GM23248 (cell line): ENCODE results near the gene DACH1. TPM values are rescaled to one million over a fixed set of nuclear protein-coding genes. Genes with fewer than 3 reads are reported as not detected.

Source experiments
- DNase-seq: peaks from one replicate; pipeline ENCODE4 v3.0.0-alpha.2; 2015
- H2AFZ ChIP-seq: fragments of 200-600 bp; sonication (generic); 2 replicates; pipeline ENCODE4 v1.6.1; 2016; ENCODE audit warnings: antibody characterized with exemption
- H3F3A ChIP-seq: fragments of 200-600 bp; sonication (generic); 2 replicates; pipeline ENCODE4 v1.6.1; 2016; ENCODE audit warnings: mild to moderate bottlenecking, antibody characterized with exemption, mixed run types; ENCODE audit not compliant: insufficient read depth
- H3K27ac ChIP-seq: fragments of 200-600 bp; sonication (generic); 2 replicates; pipeline ENCODE4 v1.5.1; 2016; ENCODE audit warnings: mild to moderate bottlenecking
- H3K27me3 ChIP-seq: fragments of 200-600 bp; sonication (generic); replicated peaks from 2 replicates; pipeline ENCODE4 v1.6.1; 2016; ENCODE audit warnings: mild to moderate bottlenecking; ENCODE audit not compliant: insufficient read depth
- H3K36me3 ChIP-seq: fragments of 200-600 bp; sonication (generic); 2 replicates; pipeline ENCODE4 v1.6.1; 2016; ENCODE audit warnings: low read depth, mild to moderate bottlenecking
- H3K4me1 ChIP-seq: fragments of 200-600 bp; sonication (generic); 2 replicates; pipeline ENCODE4 v1.6.1; 2016; ENCODE audit warnings: mild to moderate bottlenecking; ENCODE audit not compliant: insufficient read depth
- H3K4me2 ChIP-seq: fragments of 200-600 bp; sonication (generic); one replicate; pipeline ENCODE4 v1.6.1; 2016; ENCODE audit warnings: mild to moderate bottlenecking; ENCODE audit not compliant: unreplicated experiment
- H3K4me3 ChIP-seq: fragments of 200-600 bp; sonication (generic); 2 replicates; pipeline ENCODE4 v1.5.1; 2016; ENCODE audit warnings: mild to moderate bottlenecking
- H3K79me2 ChIP-seq: fragments of 200-600 bp; sonication (generic); 2 replicates; pipeline ENCODE4 v1.6.1; 2016; ENCODE audit warnings: mild to moderate bottlenecking; ENCODE audit not compliant: insufficient read depth
- H3K9ac ChIP-seq: fragments of 200-600 bp; sonication (generic); 2 replicates; pipeline ENCODE4 v1.6.1; 2016; ENCODE audit warnings: mild to moderate bottlenecking
- H3K9me2 ChIP-seq: fragments of 200-600 bp; sonication (generic); 2 replicates; pipeline ENCODE4 v1.6.1; 2016; ENCODE audit warnings: mixed run types, mild to moderate bottlenecking, moderate library complexity; ENCODE audit not compliant: insufficient read depth
- H3K9me3 ChIP-seq: fragments of 200-600 bp; sonication (generic); one replicate; pipeline ENCODE4 v1.6.1; 2017; ENCODE audit warnings: low read depth
- H4K20me1 ChIP-seq: fragments of 200-600 bp; sonication (generic); 2 replicates; pipeline ENCODE4 v1.6.0; 2016; ENCODE audit not compliant: insufficient read depth
- EZH2 ChIP-seq: fragments of 200-600 bp; sonication (generic); IDR thresholded peaks from 2 replicates; pipeline ENCODE4 v1.6.1; 2018; ENCODE audit warnings: antibody characterized with exemption, mild to moderate bottlenecking; ENCODE audit not compliant: insufficient read depth, poor library complexity, severe bottlenecking
- EZH2phosphoT487 ChIP-seq: fragments of 200-600 bp; sonication (generic); IDR thresholded peaks from 2 replicates; pipeline ENCODE4 v1.6.1; 2018; ENCODE audit warnings: antibody characterized with exemption, moderate library complexity, mild to moderate bottlenecking, low read depth; ENCODE audit not compliant: insufficient read depth
- WGBS, 2 experiments: methylation state at CpG; one replicate each; pipeline ENCODE4 v1.1.6; 2015 to 2017; ENCODE audit warnings: low lambda C conversion rate in 2 of 2, low coverage in 1 of 2; ENCODE audit errors: missing lambda C conversion rate in 2 of 2; 5-methylcytosine and 5-hydroxymethylcytosine counted together
- in situ Hi-C: fragments of 300-500 bp; cut with MboI; formaldehyde crosslinking; loops from 2 replicates; pipeline ENCODE4 v1.15.0; 2020
- polyA plus RNA-seq: library from polyadenylated mRNA; unstranded; fragments of >200 nt; fragmentation: Nextera tagmentation; extraction: Ambion mirVana; gene quantifications from 2 replicates; pipeline ENCODE4 v1.2.1, GENCODE V29; 2016
- total RNA-seq: library from RNA; depleted of rRNA; stranded (reverse); fragments of >200 nt; shearing (Covaris generic); gene quantifications from 2 replicates; pipeline ENCODE4 v1.2.3, GENCODE V29; 2014

Gene DACH1
- total and polyA plus RNA-seq, 2 experiments from 2014 or later, result not detected

GRCh38 chr13:71590654-71591148 is 276.3 kb downstream of the DACH1 start:
- in situ Hi-C loops, result no loop called here
- Histone ChIP-seq H3K79me2 (no peaks in the 10 kb centered on the region), H3K4me1 (no peaks in the 10 kb centered on the region), H4K20me1 (no peaks in the 10 kb centered on the region), H3K27me3 (no peaks in the 10 kb centered on the region), H3K9me2 (no peaks in the 10 kb centered on the region), H2AFZ (no peak overlapping the region), H3K36me3 (no peaks in the 10 kb centered on the region), H3K9ac (no peak overlapping the region), H3F3A (no peaks in the 10 kb centered on the region), H3K4me2 (no peak overlapping the region), H3K4me3 (no peak overlapping the region), H3K9me3 (no peaks in the 10 kb centered on the region), H3K27ac (no peak overlapping the region)
- 39 to 40% methylated on average over 2 to 3 of the region's 3 CpGs for WGBS, 2 experiments
- TF ChIP-seq EZH2phosphoT487 (no peak), EZH2 (no peak)
- no peak for DNase-seq

GRCh38 chr13:71589032-71589431 is 278.0 kb downstream of the DACH1 start:
- in situ Hi-C loops, result no loop called here
- Histone ChIP-seq H3K79me2 (no peaks in the 10 kb centered on the region), H3K4me1 (no peaks in the 10 kb centered on the region), H3K4me3 (no peak overlapping the region), H3K9me2 (no peaks in the 10 kb centered on the region), H3K9ac (no peak overlapping the region), H2AFZ (no peak overlapping the region), H3K4me2 (no peak overlapping the region), H3K36me3 (no peaks in the 10 kb centered on the region), H3K9me3 (no peaks in the 10 kb centered on the region), H3F3A (no peaks in the 10 kb centered on the region), H3K27me3 (no peaks in the 10 kb centered on the region), H4K20me1 (no peaks in the 10 kb centered on the region), H3K27ac (no peak overlapping the region)
- 2 to 6% methylated on average over 2 of the region's 2 CpGs for WGBS, 2 experiments
- no peak for TF ChIP-seq EZH2
- no peak for TF ChIP-seq EZH2phosphoT487
- DNase-seq, result no peak

GRCh38 chr13:71587817-71588216 is 279.2 kb downstream of the DACH1 start:
- Histone ChIP-seq H3K27ac (no peak overlapping the region), H3K4me1 (no peaks in the 10 kb centered on the region), H3K27me3 (no peaks in the 10 kb centered on the region), H3K9me2 (no peaks in the 10 kb centered on the region), H3K4me2 (no peak overlapping the region), H3F3A (no peaks in the 10 kb centered on the region), H3K9me3 (no peaks in the 10 kb centered on the region), H3K79me2 (no peaks in the 10 kb centered on the region), H4K20me1 (no peaks in the 10 kb centered on the region), H3K4me3 (no peak overlapping the region), H3K9ac (no peak overlapping the region), H3K36me3 (no peaks in the 10 kb centered on the region), H2AFZ (no peak overlapping the region)
- in situ Hi-C loops, result no loop called here
- no peak for DNase-seq
- TF ChIP-seq EZH2 (no peak), EZH2phosphoT487 (no peak)
- WGBS, 2 experiments, result 13 to 14% methylated on average over 5 of the region's 5 CpGs

DNA sequence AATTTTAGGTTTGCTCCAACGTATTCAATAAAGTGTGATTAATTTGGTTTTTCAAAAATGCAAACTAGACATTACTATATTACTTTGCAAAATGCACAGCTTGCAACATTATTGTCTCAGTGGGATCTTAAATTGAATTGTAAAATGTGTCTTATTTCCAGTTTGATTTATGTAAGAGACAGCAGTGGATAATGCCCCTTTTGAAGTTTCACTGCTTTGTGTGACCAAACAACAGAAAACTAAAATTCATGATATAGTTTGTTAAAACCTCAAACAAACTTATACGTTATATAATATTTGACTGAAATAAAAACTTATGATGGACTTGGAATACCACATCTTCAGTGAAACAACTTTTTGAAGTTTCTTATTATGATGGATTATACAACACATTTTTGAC is 279.8 kb downstream of the DACH1 start:
- Histone ChIP-seq H3K4me2 (no peak overlapping the region), H2AFZ (no peak overlapping the region), H3K9ac (no peak overlapping the region), H3K9me2 (no peaks in the 10 kb centered on the region), H3K4me1 (no peaks in the 10 kb centered on the region), H3K79me2 (no peaks in the 10 kb centered on the region), H3F3A (no peaks in the 10 kb centered on the region), H3K9me3 (no peaks in the 10 kb centered on the region), H3K27me3 (no peaks in the 10 kb centered on the region), H3K27ac (no peak overlapping the region), H3K4me3 (no peak overlapping the region), H3K36me3 (no peaks in the 10 kb centered on the region), H4K20me1 (no peaks in the 10 kb centered on the region)
- in situ Hi-C loops, result no loop called here
- WGBS, 2 experiments, result 29 to 32% methylated on average over 2 of the region's 2 CpGs
- TF ChIP-seq EZH2, result no peak
- no peak for TF ChIP-seq EZH2phosphoT487
- no peak for DNase-seq

DNA sequence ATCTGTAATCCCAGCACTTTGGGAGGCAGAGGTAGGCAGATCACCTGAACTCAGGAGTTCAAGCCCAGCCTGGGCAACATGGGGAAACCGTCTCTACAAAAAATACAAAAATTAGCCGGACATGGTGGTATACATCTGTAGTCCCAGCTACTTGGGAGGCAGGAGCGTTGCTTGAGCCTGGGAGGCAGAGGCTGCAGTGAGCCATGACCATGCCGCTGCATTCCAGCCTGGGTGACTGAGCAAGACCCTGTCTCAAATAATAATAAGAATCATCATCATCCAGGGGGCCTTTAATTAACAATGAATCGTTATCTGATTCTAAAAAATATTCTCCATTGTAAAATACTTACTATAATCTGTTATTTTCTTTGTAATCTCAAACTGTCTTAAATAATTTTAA is 283.4 kb downstream of the DACH1 start:
- 22 to 28% methylated on average over 5 of the region's 5 CpGs for WGBS, 2 experiments
- no peak overlapping the region for H3K4me2 ChIP-seq
- no peaks in the 10 kb centered on the region for H3K79me2 ChIP-seq
- H3F3A ChIP-seq, result no peaks in the 10 kb centered on the region
- H3K9ac ChIP-seq, result no peak overlapping the region
- in situ Hi-C loops, result no loop called here
- no peaks in the 10 kb centered on the region for H3K36me3 ChIP-seq
- H3K9me2 ChIP-seq, result no peaks in the 10 kb centered on the region
- H3K4me1 ChIP-seq, result no peaks in the 10 kb centered on the region
- no peak for TF ChIP-seq EZH2phosphoT487
- TF ChIP-seq EZH2, result no peak
- no peak overlapping the region for H2AFZ ChIP-seq
- no peak for DNase-seq
- peaks cover 5% of the 10 kb centered on the region for H3K9me3 ChIP-seq
- no peaks in the 10 kb centered on the region for H4K20me1 ChIP-seq
- no peak overlapping the region for H3K27ac ChIP-seq
- no peaks in the 10 kb centered on the region for H3K27me3 ChIP-seq
- no peak overlapping the region for H3K4me3 ChIP-seq
